Smooth muscle cell (in vitro differentiated cells): ENCODE measurements around the gene HERC5. TPM values are rescaled to one million over a fixed set of nuclear protein-coding genes. Genes with fewer than 3 reads are reported as not detected.
A peak's percentile ranks its signal among the peaks of the same experiment; 100 is the strongest.
"Not testable (repeated sequence)": the region's sequence is repeated elsewhere in the genome, so short reads cannot be mapped to it uniquely, and the experiment has no call there.

Source experiments
- DNase-seq: peaks from one replicate; lab custom pipeline; 2025; ENCODE audit not compliant: unreplicated experiment; lab: John Stamatoyannopoulos, UW
- H2AFZ ChIP-seq: fragments of 200-600 bp; sonication (generic); 2 replicates; pipeline ENCODE4 v1.6.0; 2016; ENCODE audit warnings: antibody characterized with exemption, low read depth, mild to moderate bottlenecking
- H3F3A ChIP-seq: fragments of 200-600 bp; sonication (generic); 2 replicates; pipeline ENCODE4 v1.6.0; 2017; ENCODE audit warnings: antibody characterized with exemption, low read depth
- H3K27ac ChIP-seq: fragments of 200-600 bp; sonication (generic); 2 replicates; pipeline ENCODE4 v1.5.1; 2016; ENCODE audit warnings: low read depth, mild to moderate bottlenecking
- H3K27me3 ChIP-seq: fragments of 200-600 bp; sonication (generic); 2 replicates; pipeline ENCODE4 v1.6.1; 2016; ENCODE audit warnings: low read depth, mild to moderate bottlenecking
- H3K36me3 ChIP-seq: fragments of 200-600 bp; sonication (generic); 2 replicates; pipeline ENCODE4 v1.5.1; 2016; ENCODE audit warnings: low read depth
- H3K4me1 ChIP-seq: fragments of 200-600 bp; sonication (generic); 2 replicates; pipeline ENCODE4 v1.5.1; 2016; ENCODE audit warnings: low read depth
- H3K4me2 ChIP-seq: fragments of 200-600 bp; sonication (generic); 2 replicates; pipeline ENCODE4 v1.6.0; 2016; ENCODE audit warnings: mild to moderate bottlenecking
- H3K4me3 ChIP-seq: fragments of 200-600 bp; sonication (generic); 2 replicates; pipeline ENCODE4 v1.5.1; 2016; ENCODE audit warnings: mild to moderate bottlenecking
- H3K79me2 ChIP-seq: fragments of 200-600 bp; sonication (generic); 2 replicates; pipeline ENCODE4 v1.6.0; 2016; ENCODE audit warnings: low read depth, mild to moderate bottlenecking
- H3K9ac ChIP-seq: fragments of 200-600 bp; sonication (generic); 2 replicates; pipeline ENCODE4 v1.6.0; 2016; ENCODE audit warnings: low read depth
- H3K9me3 ChIP-seq: fragments of 200-600 bp; sonication (generic); replicated peaks from 2 replicates; pipeline ENCODE4 v1.5.1; 2016; ENCODE audit warnings: low read depth
- H4K20me1 ChIP-seq: fragments of 200-600 bp; sonication (generic); 2 replicates; pipeline ENCODE4 v1.6.0; 2016; ENCODE audit warnings: low read depth
- CTCF ChIP-seq: fragments of 200-600 bp; sonication (generic); IDR thresholded peaks from 2 replicates; pipeline ENCODE4 v1.5.1; 2017; ENCODE audit warnings: borderline replicate concordance, mild to moderate bottlenecking, antibody characterized with exemption; ENCODE audit not compliant: insufficient read depth, poor library complexity, severe bottlenecking
- WGBS: methylation state at CpG from one replicate; pipeline ENCODE4 v1.1.7; 2016; ENCODE audit warnings: low lambda C conversion rate; 5-methylcytosine and 5-hydroxymethylcytosine counted together
- polyA plus RNA-seq: library from polyadenylated mRNA; unstranded; fragments of >200 nt; fragmentation: Nextera tagmentation; extraction: Ambion mirVana; gene quantifications from 2 replicates; pipeline ENCODE4 v1.2.1, GENCODE V29; 2016
- total RNA-seq: library from RNA; depleted of rRNA; stranded (reverse); fragments of >200 nt; gene quantifications from 2 replicates; pipeline ENCODE4 v1.2.3, GENCODE V29; 2014

Gene HERC5
- total and polyA plus RNA-seq, 2 experiments from 2014 or later, result 0.69 to 1.0 TPM

- DNase-seq, H3K27me3 ChIP-seq, H3K9me3 ChIP-seq, H3K4me2 ChIP-seq, H3K36me3 ChIP-seq, H3K79me2 ChIP-seq, H4K20me1 ChIP-seq, H3K4me1 ChIP-seq, H3K27ac ChIP-seq, H3K9ac ChIP-seq, H3K4me3 ChIP-seq, H3F3A ChIP-seq: not testable (repeated sequence)
- TF ChIP-seq CTCF, result peak; percentile 68
- 43% methylated on average over 9 of the region's 9 CpGs for WGBS
- H2AFZ ChIP-seq, result peak overlapping the region; percentile 71
These were observed 82.6 kb downstream of the HERC5 start for GRCh38 chr4:88539322-88540068.

- Histone ChIP-seq H3K4me2 (no peak overlapping the region), H3K27ac (no peak overlapping the region), H3K36me3 (no peaks in the 10 kb centered on the region), H3K4me3 (no peak overlapping the region), H3K4me1 (no peaks in the 10 kb centered on the region), H3K9me3 (no peaks in the 10 kb centered on the region), H3K27me3 (no peaks in the 10 kb centered on the region), H2AFZ (no peak overlapping the region), H3K79me2 (no peaks in the 10 kb centered on the region), H3F3A (no peaks in the 10 kb centered on the region), H3K9ac (no peak overlapping the region), H4K20me1 (no peaks in the 10 kb centered on the region)
- no peak for DNase-seq
- 91% methylated on average over 7 of the region's 7 CpGs for WGBS
- no peak for TF ChIP-seq CTCF
These were observed 92.9 kb downstream of the HERC5 start for GRCh38 chr4:88549815-88550214.

Other genes starting within 250 kb of the HERC5 start
- 18.3 and 22.5 TPM in 2 replicates for gene PPM1K, start 172.6 kb upstream of the HERC5 start, total RNA-seq
- gene PPM1K, start 172.6 kb upstream of the HERC5 start, polyA plus RNA-seq, result 11.8 and 16.8 TPM in 2 replicates
- gene HERC6, start 78.3 kb upstream of the HERC5 start, total RNA-seq, result 0.45 and 0.58 TPM in 2 replicates
- 0.39 and 1.3 TPM in 2 replicates for gene HERC6, start 78.3 kb upstream of the HERC5 start, polyA plus RNA-seq
- gene PYURF, start 66.7 kb downstream of the HERC5 start, total RNA-seq, result 92.1 and 105 TPM in 2 replicates
- 86.6 and 87.7 TPM in 2 replicates for gene PYURF, start 66.7 kb downstream of the HERC5 start, polyA plus RNA-seq
- 20.2 and 22.8 TPM in 2 replicates for gene HERC3, start 135.4 kb downstream of the HERC5 start, total RNA-seq
- gene HERC3, start 135.4 kb downstream of the HERC5 start, polyA plus RNA-seq, result 14.5 and 15.4 TPM in 2 replicates
- 3.5 and 4.9 TPM in 2 replicates for gene NAP1L5, start 240.7 kb downstream of the HERC5 start, total RNA-seq
- 3.8 and 8.2 TPM in 2 replicates for gene NAP1L5, start 240.7 kb downstream of the HERC5 start, polyA plus RNA-seq